Endothelial cell of umbilical vein (primary cell): ENCODE data around the gene ZBTB20.

ENCODE experiments used
- EZH2 ChIP-seq: IDR thresholded peaks from 2 replicates; pipeline ENCODE4 v1.6.1; 2012; ENCODE audit warnings: borderline replicate concordance, low read depth, mild to moderate bottlenecking, moderate library complexity, low read length, inconsistent platforms; ENCODE audit not compliant: severe bottlenecking
- FOS ChIP-seq: IDR thresholded peaks from 2 replicates; pipeline ENCODE4 v1.6.1; 2011; ENCODE audit warnings: mild to moderate bottlenecking, low read length, moderate library complexity, borderline replicate concordance; ENCODE audit not compliant: insufficient read depth
- MYC ChIP-seq: IDR thresholded peaks from one replicate; pipeline ENCODE4 v1.6.1; 2011; ENCODE audit warnings: mild to moderate bottlenecking, low read depth, low read length
- POLR2AphosphoS5 ChIP-seq: IDR thresholded peaks from 2 replicates; pipeline ENCODE4 v1.6.1; 2012; ENCODE audit warnings: low read depth, mild to moderate bottlenecking, control low read depth, low read length, moderate library complexity; ENCODE audit not compliant: insufficient read depth
- TF ChIP-seq, protein P1 (sequence below), 2 donors: IDR thresholded peaks; 1 replicate in 1 of 2; 2 replicates in 1 of 2; pipeline ENCODE4 v1.5.1; 2011; ENCODE audit warnings: low read length in 2 of 2, mild to moderate bottlenecking in 2 of 2, moderate library complexity in 2 of 2, control low read depth in 1 of 2, inconsistent platforms in 1 of 2, low read depth in 1 of 2; ENCODE audit not compliant: insufficient read depth in 1 of 2; ENCODE audit errors: extremely low read depth in 1 of 2

DNA sequence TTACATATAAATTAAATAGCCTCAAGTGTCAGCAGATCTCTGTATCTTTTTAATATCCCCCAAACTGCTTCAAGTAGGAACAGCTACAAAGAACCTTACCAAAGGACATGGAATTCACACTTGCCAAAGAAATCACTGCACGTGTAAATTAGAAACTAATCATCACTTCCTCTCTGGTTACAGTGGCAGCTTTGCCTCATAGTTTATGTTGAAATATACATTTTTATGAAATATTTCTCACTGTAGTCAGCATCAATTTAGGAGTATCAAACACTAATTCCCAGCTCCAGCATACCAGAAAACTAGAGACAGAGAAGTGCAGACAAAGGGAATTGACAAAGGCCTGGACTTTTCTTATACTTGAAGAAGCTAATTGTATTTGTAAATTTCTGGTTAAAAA, 592.4 kb downstream of the ZBTB20 start:
- TF ChIP-seq, protein P1, sequence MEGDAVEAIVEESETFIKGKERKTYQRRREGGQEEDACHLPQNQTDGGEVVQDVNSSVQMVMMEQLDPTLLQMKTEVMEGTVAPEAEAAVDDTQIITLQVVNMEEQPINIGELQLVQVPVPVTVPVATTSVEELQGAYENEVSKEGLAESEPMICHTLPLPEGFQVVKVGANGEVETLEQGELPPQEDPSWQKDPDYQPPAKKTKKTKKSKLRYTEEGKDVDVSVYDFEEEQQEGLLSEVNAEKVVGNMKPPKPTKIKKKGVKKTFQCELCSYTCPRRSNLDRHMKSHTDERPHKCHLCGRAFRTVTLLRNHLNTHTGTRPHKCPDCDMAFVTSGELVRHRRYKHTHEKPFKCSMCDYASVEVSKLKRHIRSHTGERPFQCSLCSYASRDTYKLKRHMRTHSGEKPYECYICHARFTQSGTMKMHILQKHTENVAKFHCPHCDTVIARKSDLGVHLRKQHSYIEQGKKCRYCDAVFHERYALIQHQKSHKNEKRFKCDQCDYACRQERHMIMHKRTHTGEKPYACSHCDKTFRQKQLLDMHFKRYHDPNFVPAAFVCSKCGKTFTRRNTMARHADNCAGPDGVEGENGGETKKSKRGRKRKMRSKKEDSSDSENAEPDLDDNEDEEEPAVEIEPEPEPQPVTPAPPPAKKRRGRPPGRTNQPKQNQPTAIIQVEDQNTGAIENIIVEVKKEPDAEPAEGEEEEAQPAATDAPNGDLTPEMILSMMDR (IDR thresholded peaks at IDR 0.05; ENCODE audit: extremely low read depth in 1 of 2, insufficient read depth in 1 of 2, low read depth in 1 of 2, low read length in 2 of 2), result no peak
- TF ChIP-seq EZH2 (no peak), FOS (no peak), POLR2AphosphoS5 (no peak), MYC (no peak)
